Measurements from ENCODE around the gene HSD3B1. TPM values are rescaled to one million over a fixed set of nuclear protein-coding genes. Genes with fewer than 3 reads are reported as not detected.

The HSD3B1 gene
- polyA plus RNA-seq, 1 of the 3 experiments (the other 2 are of a cell fraction), result not detected

DNA sequence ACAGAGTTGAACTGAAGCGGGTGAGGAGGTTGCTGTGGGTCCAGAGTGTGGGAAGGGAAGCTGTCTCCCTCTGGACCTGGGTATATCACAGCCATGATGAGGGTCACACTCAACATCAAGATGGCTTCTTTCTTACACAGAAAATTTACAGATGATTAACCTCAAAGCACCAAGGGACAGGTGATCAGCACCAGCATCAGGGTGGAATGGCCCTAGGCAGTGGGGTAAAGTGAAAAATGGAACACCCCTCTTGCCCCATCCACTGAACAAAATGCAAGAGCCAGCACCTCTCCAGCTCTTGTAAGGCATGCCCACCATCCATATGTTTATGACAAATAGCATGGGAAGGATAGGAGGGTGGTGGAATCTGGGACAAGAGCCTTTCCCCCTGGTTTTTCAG is 40.3 kb downstream of the HSD3B1 start:
- H3F3A ChIP-seq (replicated peaks; ENCODE audit: insufficient read depth), result no peaks in the 10 kb centered on the region
- H3K9me3 ChIP-seq, result no peaks in the 10 kb centered on the region
- ChIA-PET POLR2A (no interaction called here), CTCF (no interaction called here)
- WGBS (ENCODE audit: low lambda C conversion rate), result 12% methylated on average over 1 of the region's 1 CpG
- no peak overlapping the region for H3K27ac ChIP-seq (ENCODE audit: low read depth in 2 of 2, low read length in 1 of 2)
- H3K27me3 ChIP-seq (ENCODE audit: insufficient read depth), result peaks cover 7% of the 10 kb centered on the region; the same call in 1 of the 2 replicates
- TF ChIP-seq EP300 (IDR thresholded peaks at IDR 0.05; ENCODE audit: borderline replicate concordance in 1 of 2, low read depth in 1 of 2, low read length in 1 of 2) (no peak), GABPA (IDR thresholded peaks at IDR 0.05; ENCODE audit: low read depth) (no peak), FOXM1 (IDR thresholded peaks at IDR 0.05; ENCODE audit: low read depth) (no peak), RXRA (IDR thresholded peaks at IDR 0.05; ENCODE audit: borderline replicate concordance, low read depth) (no peak), TEAD4 (IDR thresholded peaks at IDR 0.05; ENCODE audit: borderline replicate concordance, insufficient read depth) (no peak), EZH2phosphoT487 (IDR thresholded peaks at IDR 0.05; ENCODE audit: borderline replicate concordance, low read depth) (no peak), SMC3 (IDR thresholded peaks at IDR 0.05; ENCODE audit: low read depth, low read length) (no peak), JUND (IDR thresholded peaks at IDR 0.05) (no peak), TAF1 (IDR thresholded peaks at IDR 0.05; ENCODE audit: borderline replicate concordance, low read depth, low read length) (no peak), YY1 (IDR thresholded peaks at IDR 0.05; ENCODE audit: low read depth) (no peak), MEF2A (IDR thresholded peaks at IDR 0.05; ENCODE audit: borderline replicate concordance, low read depth) (no peak), POLR2AphosphoS5 (IDR thresholded peaks at IDR 0.05; ENCODE audit: low read depth, low read length) (no peak), NFIC (IDR thresholded peaks at IDR 0.05; ENCODE audit: borderline replicate concordance) (no peak), FOSL2 (IDR thresholded peaks at IDR 0.05; ENCODE audit: borderline replicate concordance, low read depth) (no peak), CHD2 (IDR thresholded peaks at IDR 0.05; ENCODE audit: low read length, partially characterized antibody) (no peak), RFX5 (IDR thresholded peaks at IDR 0.05; ENCODE audit: low read length) (no peak), RCOR1 (IDR thresholded peaks at IDR 0.05; ENCODE audit: low read length) (no peak)
- TF ChIP-seq, protein P1, sequence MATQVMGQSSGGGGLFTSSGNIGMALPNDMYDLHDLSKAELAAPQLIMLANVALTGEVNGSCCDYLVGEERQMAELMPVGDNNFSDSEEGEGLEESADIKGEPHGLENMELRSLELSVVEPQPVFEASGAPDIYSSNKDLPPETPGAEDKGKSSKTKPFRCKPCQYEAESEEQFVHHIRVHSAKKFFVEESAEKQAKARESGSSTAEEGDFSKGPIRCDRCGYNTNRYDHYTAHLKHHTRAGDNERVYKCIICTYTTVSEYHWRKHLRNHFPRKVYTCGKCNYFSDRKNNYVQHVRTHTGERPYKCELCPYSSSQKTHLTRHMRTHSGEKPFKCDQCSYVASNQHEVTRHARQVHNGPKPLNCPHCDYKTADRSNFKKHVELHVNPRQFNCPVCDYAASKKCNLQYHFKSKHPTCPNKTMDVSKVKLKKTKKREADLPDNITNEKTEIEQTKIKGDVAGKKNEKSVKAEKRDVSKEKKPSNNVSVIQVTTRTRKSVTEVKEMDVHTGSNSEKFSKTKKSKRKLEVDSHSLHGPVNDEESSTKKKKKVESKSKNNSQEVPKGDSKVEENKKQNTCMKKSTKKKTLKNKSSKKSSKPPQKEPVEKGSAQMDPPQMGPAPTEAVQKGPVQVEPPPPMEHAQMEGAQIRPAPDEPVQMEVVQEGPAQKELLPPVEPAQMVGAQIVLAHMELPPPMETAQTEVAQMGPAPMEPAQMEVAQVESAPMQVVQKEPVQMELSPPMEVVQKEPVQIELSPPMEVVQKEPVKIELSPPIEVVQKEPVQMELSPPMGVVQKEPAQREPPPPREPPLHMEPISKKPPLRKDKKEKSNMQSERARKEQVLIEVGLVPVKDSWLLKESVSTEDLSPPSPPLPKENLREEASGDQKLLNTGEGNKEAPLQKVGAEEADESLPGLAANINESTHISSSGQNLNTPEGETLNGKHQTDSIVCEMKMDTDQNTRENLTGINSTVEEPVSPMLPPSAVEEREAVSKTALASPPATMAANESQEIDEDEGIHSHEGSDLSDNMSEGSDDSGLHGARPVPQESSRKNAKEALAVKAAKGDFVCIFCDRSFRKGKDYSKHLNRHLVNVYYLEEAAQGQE (IDR thresholded peaks at IDR 0.05; ENCODE audit: low read depth, low read length), result no peak
- TF ChIP-seq, protein P2, sequence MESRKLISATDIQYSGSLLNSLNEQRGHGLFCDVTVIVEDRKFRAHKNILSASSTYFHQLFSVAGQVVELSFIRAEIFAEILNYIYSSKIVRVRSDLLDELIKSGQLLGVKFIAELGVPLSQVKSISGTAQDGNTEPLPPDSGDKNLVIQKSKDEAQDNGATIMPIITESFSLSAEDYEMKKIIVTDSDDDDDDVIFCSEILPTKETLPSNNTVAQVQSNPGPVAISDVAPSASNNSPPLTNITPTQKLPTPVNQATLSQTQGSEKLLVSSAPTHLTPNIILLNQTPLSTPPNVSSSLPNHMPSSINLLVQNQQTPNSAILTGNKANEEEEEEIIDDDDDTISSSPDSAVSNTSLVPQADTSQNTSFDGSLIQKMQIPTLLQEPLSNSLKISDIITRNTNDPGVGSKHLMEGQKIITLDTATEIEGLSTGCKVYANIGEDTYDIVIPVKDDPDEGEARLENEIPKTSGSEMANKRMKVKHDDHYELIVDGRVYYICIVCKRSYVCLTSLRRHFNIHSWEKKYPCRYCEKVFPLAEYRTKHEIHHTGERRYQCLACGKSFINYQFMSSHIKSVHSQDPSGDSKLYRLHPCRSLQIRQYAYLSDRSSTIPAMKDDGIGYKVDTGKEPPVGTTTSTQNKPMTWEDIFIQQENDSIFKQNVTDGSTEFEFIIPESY (IDR thresholded peaks at IDR 0.05; ENCODE audit: borderline replicate concordance, low read depth), result no peak
- TF ChIP-seq, protein P3, sequence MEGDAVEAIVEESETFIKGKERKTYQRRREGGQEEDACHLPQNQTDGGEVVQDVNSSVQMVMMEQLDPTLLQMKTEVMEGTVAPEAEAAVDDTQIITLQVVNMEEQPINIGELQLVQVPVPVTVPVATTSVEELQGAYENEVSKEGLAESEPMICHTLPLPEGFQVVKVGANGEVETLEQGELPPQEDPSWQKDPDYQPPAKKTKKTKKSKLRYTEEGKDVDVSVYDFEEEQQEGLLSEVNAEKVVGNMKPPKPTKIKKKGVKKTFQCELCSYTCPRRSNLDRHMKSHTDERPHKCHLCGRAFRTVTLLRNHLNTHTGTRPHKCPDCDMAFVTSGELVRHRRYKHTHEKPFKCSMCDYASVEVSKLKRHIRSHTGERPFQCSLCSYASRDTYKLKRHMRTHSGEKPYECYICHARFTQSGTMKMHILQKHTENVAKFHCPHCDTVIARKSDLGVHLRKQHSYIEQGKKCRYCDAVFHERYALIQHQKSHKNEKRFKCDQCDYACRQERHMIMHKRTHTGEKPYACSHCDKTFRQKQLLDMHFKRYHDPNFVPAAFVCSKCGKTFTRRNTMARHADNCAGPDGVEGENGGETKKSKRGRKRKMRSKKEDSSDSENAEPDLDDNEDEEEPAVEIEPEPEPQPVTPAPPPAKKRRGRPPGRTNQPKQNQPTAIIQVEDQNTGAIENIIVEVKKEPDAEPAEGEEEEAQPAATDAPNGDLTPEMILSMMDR (IDR thresholded peaks at IDR 0.05), result no peak
- no peaks in the 10 kb centered on the region for H3K4me1 ChIP-seq (ENCODE audit: control insufficient read depth in 1 of 2, insufficient read depth in 2 of 2, low read depth in 1 of 2, low read length in 1 of 2)
- no peak for DNase-seq
- no peak overlapping the region for H3K4me3 ChIP-seq (ENCODE audit: low read depth in 2 of 2, low read length in 1 of 2)
- no peak overlapping the region for H3K9ac ChIP-seq
- no peaks in the 10 kb centered on the region for H4K20me1 ChIP-seq (ENCODE audit: insufficient read depth)
- no peaks in the 10 kb centered on the region for H3K36me3 ChIP-seq (replicated peaks in 1 of 2; ENCODE audit: control insufficient read depth in 1 of 2, insufficient read depth in 2 of 2, low read length in 1 of 2)
- H2AFZ ChIP-seq (ENCODE audit: low read depth), result no peak overlapping the region
- no peaks in the 10 kb centered on the region for H3K9me2 ChIP-seq
- H3K79me2 ChIP-seq (ENCODE audit: insufficient read depth), result no peaks in the 10 kb centered on the region
- no peak overlapping the region for H3K4me2 ChIP-seq
